Measurements from ENCODE around the gene E2F2.

The E2F2 gene

GRCh38 chr1:23481904-23482303, 49.1 kb downstream of the E2F2 start:
- no peak for FAIRE-seq

- FAIRE-seq: no peak
Measured at GRCh38 chr1:23481026-23481597, 49.9 kb downstream of the E2F2 start.

- no peak for FAIRE-seq
Measured at GRCh38 chr1:23480187-23481025, 50.6 kb downstream of the E2F2 start.

DNA sequence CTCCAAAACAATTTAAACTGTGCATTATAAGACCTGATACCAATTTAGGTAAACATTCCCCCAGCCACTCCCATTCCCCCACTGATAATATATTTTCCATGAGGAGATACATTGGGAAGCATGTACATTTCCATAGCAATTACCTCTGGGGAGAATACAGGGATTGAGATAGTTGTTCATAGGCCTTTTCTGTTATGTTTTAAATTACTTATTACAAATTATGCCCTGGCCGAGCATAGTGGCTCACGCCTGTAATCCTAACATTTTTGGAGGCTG, 51.4 kb downstream of the E2F2 start:
- no peak for FAIRE-seq

DNA sequence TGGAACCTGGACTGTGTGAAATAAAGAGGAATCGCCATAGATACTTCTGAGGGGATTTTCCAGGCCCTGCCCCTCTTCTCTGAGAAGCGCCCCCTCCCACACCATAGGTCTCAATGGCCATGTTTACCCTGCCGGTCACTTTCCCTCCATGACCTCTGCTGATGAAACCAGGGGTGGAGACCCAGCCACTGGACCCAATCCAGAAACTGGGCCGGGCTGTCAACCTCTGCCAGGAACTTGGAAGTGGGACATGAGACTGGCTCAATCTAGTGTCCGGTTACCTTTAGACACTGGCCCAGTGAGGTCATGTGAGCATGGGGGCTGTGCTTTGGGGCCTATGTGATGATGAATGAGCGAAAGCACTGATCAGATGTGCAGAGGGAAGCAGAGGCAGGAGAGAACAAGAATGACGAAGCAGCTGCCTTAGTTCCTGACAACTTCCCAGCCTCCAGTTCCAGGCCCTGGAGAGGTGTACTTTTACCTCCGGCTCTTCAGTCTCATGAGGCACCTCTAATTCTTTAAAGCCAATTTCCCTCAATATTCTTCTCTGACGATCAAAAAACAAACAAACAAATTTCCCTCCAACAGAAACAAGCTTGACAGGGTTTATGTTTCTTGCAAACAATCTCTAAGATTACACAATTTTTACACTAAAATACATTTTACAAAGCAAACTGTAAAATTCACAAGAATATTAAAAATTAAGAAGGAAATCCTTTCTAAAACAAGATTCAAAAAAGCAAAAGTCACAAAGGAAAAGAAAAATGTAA, 52.0 kb downstream of the E2F2 start:
- FAIRE-seq: no peak

DNA sequence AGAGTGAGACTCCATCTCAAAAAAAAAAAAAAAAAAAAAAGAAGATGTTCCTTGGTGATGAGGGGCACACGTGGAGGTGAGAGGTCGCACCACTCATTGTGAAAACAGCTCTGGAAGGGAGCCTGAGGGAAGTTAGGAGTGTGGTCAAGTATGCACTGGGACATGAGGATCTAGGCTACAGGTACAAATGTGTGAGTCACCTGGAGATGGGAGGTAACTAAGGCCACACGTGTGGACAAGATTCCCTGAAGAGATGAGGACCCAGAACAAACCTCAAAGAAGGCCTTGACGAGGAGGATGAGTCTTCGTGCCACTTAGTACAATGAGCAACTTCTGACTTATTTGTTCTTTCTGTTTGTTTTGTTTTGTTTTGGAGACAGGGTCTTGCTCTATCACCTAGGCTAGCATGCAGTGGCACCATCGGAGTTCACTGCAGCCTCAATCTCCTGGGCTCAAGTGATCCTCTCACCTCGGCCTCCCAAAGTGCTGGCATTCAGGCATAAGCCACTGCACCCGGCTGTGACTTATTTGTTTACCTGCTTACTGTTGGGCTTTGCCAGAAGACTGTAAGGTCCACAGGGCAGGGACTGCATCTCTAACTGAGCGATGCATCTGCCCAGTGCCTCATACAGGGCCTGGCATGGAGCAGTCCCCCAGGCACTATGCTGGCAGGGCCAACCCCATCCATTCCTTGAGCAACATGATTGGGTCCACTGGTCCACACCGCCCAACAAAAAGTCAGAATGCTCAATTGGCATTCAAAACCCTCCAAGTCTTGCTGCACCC, 53.5 kb downstream of the E2F2 start:
- no peak for FAIRE-seq

DNA sequence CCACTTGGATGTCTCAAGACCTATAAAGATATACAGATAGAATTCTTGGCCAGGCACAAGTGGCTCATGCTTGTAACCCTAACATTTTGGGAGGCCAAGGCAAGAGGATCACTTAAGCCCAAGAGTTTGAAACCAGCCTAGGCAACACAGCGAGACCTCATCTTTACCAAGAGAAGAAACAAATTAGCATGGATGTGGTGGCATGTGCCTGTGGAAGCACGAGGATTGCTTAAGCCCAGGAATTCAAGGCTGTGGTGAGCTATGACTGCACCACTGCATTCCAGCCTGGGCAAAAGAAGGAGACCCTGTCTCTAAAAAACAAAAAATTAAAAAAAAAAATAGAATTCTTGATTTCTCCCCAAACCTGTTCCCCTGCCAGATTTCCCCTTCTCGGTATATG, 55.4 kb downstream of the E2F2 start:
- FAIRE-seq: no peak

GRCh38 chr1:23475134-23475628, 55.9 kb downstream of the E2F2 start:
- no peak for FAIRE-seq

DNA sequence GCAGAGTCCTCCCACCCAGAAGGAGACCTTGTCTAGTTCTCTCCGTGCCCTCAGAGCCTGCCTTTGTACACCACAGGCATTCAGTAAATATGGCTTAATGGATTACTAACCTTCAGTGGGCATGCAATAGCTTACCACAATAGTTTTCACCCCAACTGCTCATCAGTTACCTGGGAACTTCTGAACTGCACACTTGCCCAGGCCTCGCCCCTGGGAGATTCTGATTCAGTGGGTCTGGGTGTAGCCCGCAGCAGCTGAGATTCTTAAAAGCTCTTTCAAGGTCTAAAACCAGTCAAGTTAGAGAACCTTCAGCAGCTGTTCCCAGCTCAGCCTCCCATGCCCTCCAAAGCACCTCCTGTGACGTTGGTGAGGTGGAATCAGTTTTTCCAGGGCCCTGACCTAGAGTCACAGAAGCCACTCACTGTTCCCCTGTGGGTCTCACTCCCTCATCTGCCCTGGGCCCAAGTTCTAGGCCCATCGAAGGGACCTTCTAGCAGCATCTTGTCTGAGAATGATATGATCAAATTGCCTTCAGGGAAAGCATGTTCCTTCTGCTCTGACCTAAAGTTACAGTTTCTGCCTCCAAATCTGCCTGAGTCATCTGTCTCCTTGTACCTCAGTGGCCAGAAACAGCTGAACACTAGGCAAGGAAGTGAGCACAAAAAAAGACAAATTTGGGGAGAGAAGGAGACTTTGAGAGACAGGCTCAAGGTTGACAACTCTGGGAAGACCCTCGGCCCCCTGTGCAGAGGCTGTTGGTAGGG, 57.8 kb downstream of the E2F2 start:
- no peak for FAIRE-seq

DNA sequence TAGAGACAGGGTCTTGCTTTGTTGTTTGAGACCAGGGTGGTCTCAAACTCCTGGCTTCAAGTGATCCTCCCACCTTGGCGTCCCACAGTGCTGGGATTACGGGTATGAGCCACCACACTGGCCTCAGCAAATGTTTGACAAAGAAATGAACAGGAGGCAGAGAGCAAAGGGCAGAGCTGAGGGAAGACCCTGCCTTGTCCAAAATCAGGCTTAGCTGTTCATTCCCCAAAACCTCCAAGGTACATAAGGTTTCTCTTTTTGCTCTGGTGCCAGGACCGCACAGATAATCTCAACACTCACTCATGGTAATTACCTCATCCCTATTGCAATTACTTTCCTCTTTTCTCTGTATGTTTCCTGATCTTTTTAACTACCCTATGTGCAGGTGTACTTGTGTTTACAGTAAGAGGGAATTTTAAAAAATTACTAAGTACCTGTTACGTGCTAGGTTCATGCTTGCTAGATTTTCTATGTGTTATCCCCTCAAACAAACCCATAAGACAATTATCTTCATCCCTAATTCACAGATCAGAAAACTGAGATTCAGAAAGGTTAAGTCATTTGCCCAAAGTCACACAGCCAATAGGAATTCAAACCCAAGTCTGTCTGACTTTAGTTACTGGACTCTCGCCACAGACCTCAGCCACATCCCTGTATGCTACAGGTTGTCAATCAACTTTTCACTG, 58.5 kb downstream of the E2F2 start:
- no peak for FAIRE-seq

DNA sequence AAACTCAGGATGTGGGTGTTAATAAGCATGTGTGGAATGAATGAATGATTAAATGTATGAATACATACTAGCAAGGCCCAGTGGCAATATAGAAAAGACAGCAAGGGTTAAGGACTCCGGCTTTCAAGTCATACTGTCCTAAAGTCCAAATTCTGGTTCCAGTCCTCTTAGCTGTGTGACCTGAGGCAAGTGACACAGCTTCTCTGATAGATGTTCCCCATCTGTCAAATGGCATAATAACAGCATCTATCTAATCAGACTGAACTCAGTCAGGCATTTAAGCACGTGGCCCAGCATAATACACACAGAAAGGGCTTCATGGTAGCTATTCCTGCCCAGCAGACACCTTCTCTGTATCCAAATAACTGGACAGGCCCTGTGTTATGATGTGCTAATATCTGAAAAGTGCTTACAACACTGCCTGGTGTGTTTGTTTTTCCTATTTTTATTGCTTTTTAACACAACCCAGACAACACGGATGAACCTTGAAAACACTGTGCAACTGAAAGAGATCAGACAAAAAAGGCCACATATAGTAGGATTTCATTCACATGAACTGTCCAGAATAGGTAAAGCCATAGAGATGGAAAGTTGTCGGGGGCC, 59.5 kb downstream of the E2F2 start:
- FAIRE-seq: no peak

GRCh38 chr1:23470282-23471070, 60.6 kb downstream of the E2F2 start:
- FAIRE-seq: no peak

DNA sequence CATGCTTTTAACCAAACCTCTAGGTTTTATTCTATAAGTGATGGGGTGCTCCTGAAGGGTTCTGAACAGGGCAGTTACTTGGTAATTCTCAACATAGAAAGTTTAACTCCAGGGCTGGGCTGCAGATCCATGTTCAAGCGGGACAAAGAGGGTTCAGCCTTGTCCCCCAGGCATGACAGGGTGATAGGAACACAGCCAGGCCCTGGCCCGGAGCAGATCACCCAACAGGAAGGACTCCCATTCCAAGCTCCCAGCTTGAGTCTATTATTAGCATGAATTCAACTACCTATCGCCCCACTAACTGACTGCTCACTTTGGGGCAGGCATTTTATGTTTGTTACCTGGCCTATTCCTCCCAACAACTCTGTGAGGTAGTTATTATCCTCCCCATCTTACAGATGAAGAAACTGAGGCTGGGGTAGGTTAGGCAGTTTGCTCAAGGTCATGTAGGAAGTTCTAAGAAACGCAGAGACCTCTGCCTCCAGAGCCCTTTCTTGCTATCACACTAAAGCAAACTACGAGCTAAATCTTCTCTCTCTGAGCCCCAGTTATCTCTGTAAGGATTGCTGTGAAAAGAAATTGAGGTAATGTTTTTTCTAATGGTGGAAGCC, 61.6 kb downstream of the E2F2 start:
- FAIRE-seq: no peak

DNA sequence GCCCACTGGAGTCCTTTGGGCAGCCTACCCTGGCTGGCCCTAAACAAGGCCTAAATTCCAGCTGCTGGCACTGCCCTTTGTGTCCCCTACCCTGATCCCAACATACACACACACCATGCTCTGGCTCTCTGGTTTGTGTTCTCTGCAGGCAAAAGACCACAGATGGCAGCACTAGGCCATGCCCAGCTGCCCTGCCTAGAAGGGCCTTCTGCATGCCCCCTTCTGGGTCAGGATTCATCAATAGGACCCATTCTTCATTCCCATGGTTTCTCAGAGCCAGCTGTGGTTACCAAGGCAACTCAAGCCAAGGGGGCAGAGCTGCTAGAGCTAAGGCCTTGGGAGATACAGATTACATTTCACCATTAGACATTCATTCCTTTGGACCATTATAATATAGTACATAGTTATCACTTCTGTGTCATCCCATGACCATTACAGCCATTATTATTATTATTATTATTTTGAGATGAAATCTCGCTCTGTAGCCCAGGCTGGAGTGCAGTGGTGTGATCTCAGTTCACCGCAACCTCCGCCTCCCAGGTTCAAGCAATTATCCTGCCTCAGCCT, 64.5 kb downstream of the E2F2 start:
- FAIRE-seq: no peak

GRCh38 chr1:23463286-23463685, 67.7 kb downstream of the E2F2 start:
- FAIRE-seq: no peak

- no peak for FAIRE-seq
Measured at GRCh38 chr1:23462766-23463165, 68.3 kb downstream of the E2F2 start.

DNA sequence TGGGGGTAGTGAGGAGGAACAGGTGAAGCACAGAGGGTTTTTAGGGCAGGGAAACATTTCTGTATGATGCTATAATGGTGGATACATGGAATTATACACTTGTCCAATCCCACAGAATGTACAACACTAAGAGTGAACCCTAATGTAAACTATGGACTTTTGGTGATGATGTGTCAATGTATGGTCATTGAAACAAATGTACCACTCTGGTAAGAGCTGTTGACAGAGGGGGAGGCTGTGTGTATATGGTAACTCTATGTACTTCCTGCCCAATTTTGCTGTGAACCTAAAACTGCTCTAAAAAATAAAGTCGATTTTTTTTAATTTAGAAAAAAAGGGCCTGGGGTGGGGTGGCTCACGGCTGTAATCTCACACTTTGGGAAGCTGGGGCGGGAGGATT, 70.0 kb downstream of the E2F2 start:
- FAIRE-seq: no peak

- no peak for FAIRE-seq
Measured at GRCh38 chr1:23460519-23460918, 70.5 kb downstream of the E2F2 start.

DNA sequence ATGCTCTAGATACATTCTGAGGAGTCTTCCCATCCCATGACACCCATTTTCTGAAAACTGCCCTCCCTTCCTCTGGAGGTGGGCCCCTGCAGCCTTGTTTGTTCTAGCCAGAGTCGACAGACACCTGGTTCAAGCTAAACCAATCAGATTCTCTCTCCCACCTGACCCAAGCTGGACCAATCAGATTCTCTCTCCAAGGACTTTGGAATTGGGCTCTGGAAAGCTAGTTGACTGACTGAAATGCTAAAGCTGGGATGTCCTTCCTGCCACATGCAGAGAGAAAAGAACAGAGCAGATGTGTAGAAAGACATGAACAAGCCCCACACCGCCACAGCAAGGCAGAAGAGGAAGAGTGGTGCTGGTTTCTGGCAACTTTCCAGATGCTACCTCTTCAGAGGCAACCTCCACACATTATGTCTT, 71.7 kb downstream of the E2F2 start:
- FAIRE-seq: no peak
